A673 (cell line): ENCODE data around the gene ATP2C1. TPM values are rescaled to one million over a fixed set of nuclear protein-coding genes. Genes with fewer than 3 reads are reported as not detected.

ENCODE experiments used
- BruUV-seq: library from RNA; stranded (reverse); fragments of 400-500 nt; replicated peaks from 2 replicates; lab custom pipeline; 2021; lab: Mats Ljungman, UMichigan
- CTCF ChIA-PET: fragments of 300-600 bp; sonication (Branson Sonifier 250); formaldehyde crosslinking; loops from one replicate; lab custom pipeline; 2022; ENCODE audit warnings: antibody characterized with exemption; lab: Charles Lee
- POLR2A ChIA-PET: fragments of 300-600 bp; sonication (Branson Sonifier 250); formaldehyde crosslinking; loops from one replicate; lab custom pipeline; 2022; ENCODE audit warnings: antibody characterized with exemption; ENCODE audit not compliant: low non-redundant PET; lab: Charles Lee
- DNase-seq: peaks from one replicate; pipeline ENCODE4 v3.0.0-alpha.2; 2015; ENCODE audit warnings: low spot score
- H3K27ac ChIP-seq: fragments of 200-600 bp; sonication (generic); 2 replicates; pipeline ENCODE4 v1.5.1; 2016; ENCODE audit warnings: mixed run types, low read depth, mild to moderate bottlenecking, mixed read lengths, antibody characterized with exemption, low read length; ENCODE audit not compliant: poor library complexity, severe bottlenecking
- H3K27me3 ChIP-seq: fragments of 200-600 bp; sonication (generic); replicated peaks from 2 replicates; pipeline ENCODE4 v1.6.1; 2017; ENCODE audit warnings: mixed run types, low read depth, mild to moderate bottlenecking, mixed read lengths, antibody characterized with exemption, low read length; ENCODE audit not compliant: insufficient read depth, poor library complexity
- H3K36me3 ChIP-seq: fragments of 200-600 bp; sonication (generic); 2 replicates; pipeline ENCODE4 v1.6.1; 2016; ENCODE audit warnings: mixed run types, mild to moderate bottlenecking, mixed read lengths, antibody characterized with exemption, low read length; ENCODE audit not compliant: insufficient read depth, poor library complexity, severe bottlenecking
- H3K4me1 ChIP-seq: fragments of 200-600 bp; sonication (generic); 2 replicates; pipeline ENCODE4 v1.6.1; 2017; ENCODE audit warnings: mixed run types, mild to moderate bottlenecking, mixed read lengths, antibody characterized with exemption, low read length; ENCODE audit not compliant: insufficient read depth, poor library complexity, severe bottlenecking
- H3K4me3 ChIP-seq: fragments of 200-600 bp; sonication (generic); 2 replicates; pipeline ENCODE4 v1.5.1; 2016; ENCODE audit warnings: low read depth, mixed run types, mild to moderate bottlenecking, mixed read lengths, low read length; ENCODE audit not compliant: poor library complexity, severe bottlenecking
- H3K9me3 ChIP-seq: fragments of 200-600 bp; sonication (generic); 2 replicates; pipeline ENCODE4 v1.6.1; 2016; ENCODE audit warnings: mixed run types, low read depth, mild to moderate bottlenecking, mixed read lengths, antibody characterized with exemption, low read length; ENCODE audit not compliant: poor library complexity, severe bottlenecking
- CTCF ChIP-seq: fragments of 300-800, 200-600 bp; sonication (generic); conservative IDR thresholded peaks from 2 replicates; pipeline ENCODE4 v1.5.1; 2017; ENCODE audit warnings: low read depth, mild to moderate bottlenecking, antibody characterized with exemption, low read length, moderate library complexity, mixed read lengths
- EZH2 ChIP-seq: fragments of 200-600 bp; sonication (generic); IDR thresholded peaks from 2 replicates; pipeline ENCODE4 v1.6.1; 2017; ENCODE audit warnings: borderline replicate concordance, low read depth, mild to moderate bottlenecking, mixed read lengths, antibody characterized with exemption, low read length; ENCODE audit not compliant: poor library complexity, severe bottlenecking
- intact Hi-C: fragments of 100-400 bp; cut with micrococcal nuclease; formaldehyde crosslinking; loops from one replicate; pipeline ENCODE4 v1.10.0; 2022; ENCODE audit not compliant: unreplicated experiment
- total RNA-seq: library from RNA; stranded (reverse); gene quantifications from 2 replicates; pipeline ENCODE4 v1.2.3, GENCODE V29; 2021

ATP2C1 gene
- total RNA-seq, 1 experiment from 2014 or later: 75.9 TPM

DNA sequence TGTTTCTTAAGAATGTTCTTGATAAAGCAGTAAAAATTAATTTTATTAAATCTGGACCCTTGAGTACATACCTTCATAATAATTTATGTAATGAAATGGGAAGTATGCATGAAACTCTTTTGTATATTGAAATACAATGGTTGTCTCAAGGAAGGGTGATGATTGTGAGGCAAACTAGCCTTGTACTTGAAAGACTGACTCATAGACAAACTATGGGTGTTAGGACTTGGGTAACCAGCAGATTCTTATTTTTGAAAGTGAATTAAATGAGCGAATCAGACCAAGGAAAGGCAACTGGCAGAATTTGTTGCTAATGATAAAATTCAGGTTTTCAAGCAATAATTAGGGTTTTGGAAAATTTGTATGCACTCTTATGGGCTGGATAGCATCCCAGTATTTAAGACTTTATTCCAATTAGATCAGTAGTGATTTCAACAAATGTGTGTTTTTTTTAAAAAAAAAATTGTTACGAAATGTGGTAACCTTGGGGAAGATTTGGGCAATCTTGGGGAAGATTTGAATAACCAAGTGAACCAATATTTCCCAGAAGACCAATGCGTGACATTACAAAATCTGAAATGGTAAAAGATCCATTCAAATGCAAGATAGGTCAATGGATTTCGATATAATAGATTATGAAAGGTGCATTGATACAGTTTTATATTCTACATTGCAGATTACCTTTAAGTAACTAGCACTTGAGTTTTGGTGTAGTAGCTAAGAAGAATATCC lies 42.0 kb downstream of the ATP2C1 start:
- DNase-seq: no peak
- Histone ChIP-seq H3K36me3 (peaks cover 4% of the 10 kb centered on the region), H3K4me3 (no peak overlapping the region), H3K27me3 (no peaks in the 10 kb centered on the region), H3K27ac (no peak overlapping the region), H3K4me1 (peaks cover 4% of the 10 kb centered on the region), H3K9me3 (no peaks in the 10 kb centered on the region)
- TF ChIP-seq EZH2: no peak
- no peak for TF ChIP-seq CTCF
- CTCF ChIA-PET: no interaction called here
- intact Hi-C loops: no loop called here
- POLR2A ChIA-PET: no interaction called here
- no TSS peak for BruUV-seq

- no peaks in the 10 kb centered on the region for H3K27me3 ChIP-seq
- DNase-seq: no peak
- intact Hi-C loops: no loop called here
- H3K9me3 ChIP-seq: no peaks in the 10 kb centered on the region
- no peaks in the 10 kb centered on the region for H3K4me1 ChIP-seq
- POLR2A ChIA-PET: no interaction called here
- H3K27ac ChIP-seq: no peak overlapping the region
- peaks cover 20% of the 10 kb centered on the region for H3K36me3 ChIP-seq
- no TSS peak for BruUV-seq
- TF ChIP-seq CTCF (no peak), EZH2 (no peak)
- H3K4me3 ChIP-seq: no peak overlapping the region
- CTCF ChIA-PET: no interaction called here
Observed at GRCh38 chr3:130939753-130940152, 45.9 kb downstream of the ATP2C1 start.

- intact Hi-C loops: no loop called here
- DNase-seq: no peak
- ChIA-PET CTCF (no interaction called here), POLR2A (no interaction called here)
- Histone ChIP-seq H3K27ac (no peak overlapping the region), H3K36me3 (peaks cover 24% of the 10 kb centered on the region), H3K4me1 (no peaks in the 10 kb centered on the region), H3K4me3 (no peak overlapping the region), H3K9me3 (no peaks in the 10 kb centered on the region), H3K27me3 (no peaks in the 10 kb centered on the region)
- BruUV-seq: no TSS peak
- no peak for TF ChIP-seq CTCF
- no peak for TF ChIP-seq EZH2
Observed at GRCh38 chr3:130941793-130942192, 47.9 kb downstream of the ATP2C1 start.
